HG02973 (cell line): Measurements from ENCODE around the gene UCP3.
"Not testable (repeated sequence)": the region's sequence is repeated elsewhere in the genome, so short reads cannot be mapped to it uniquely, and the experiment has no call there.

Source experiments
- ATAC-seq: cut with Tn5 transposase; IDR thresholded peaks from one replicate; pipeline ENCODE4 v1.9.1; 2021; ENCODE audit warnings: moderate library complexity; ENCODE audit not compliant: unreplicated experiment

Gene UCP3

DNA sequence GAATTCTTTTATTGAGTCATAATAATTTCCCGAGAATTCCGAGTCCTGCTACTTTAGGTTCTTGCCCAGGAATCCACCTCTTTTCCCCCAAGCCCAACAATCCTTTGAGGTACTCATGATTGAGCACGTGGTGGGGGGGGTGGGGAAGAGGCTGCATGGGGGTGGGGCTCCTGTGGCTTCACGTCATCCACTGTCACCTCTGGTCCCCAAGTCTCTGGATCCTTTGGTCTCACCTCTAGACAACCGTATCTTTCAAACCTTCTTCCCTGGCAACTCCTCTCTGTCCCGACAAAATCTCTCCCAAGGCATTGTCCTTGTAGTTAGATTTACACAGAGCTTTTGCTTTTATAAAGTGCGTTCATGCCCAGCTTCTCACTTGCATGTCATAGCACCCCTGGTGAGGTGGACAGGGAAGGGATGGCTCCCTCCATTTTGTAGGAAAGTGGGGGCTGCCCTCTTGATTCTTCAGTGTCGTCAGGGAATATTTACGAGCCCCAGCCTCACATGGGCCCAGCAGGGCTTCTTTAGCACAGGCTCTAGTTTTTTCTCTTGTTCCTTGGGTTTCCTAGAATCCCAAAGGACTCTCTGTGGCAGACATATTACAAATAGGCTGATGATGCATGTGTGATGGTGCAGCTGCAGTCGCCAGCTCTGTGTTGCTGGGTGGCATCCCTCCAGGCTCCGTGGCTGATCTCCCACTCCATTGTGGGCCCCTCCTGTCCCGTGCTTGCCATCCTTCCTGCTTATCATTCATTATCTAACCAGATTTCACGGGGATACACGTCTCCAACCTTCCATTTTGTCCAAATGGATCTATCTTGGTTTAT, 8.4 kb downstream of the UCP3 start:
- ATAC-seq = no peak

DNA sequence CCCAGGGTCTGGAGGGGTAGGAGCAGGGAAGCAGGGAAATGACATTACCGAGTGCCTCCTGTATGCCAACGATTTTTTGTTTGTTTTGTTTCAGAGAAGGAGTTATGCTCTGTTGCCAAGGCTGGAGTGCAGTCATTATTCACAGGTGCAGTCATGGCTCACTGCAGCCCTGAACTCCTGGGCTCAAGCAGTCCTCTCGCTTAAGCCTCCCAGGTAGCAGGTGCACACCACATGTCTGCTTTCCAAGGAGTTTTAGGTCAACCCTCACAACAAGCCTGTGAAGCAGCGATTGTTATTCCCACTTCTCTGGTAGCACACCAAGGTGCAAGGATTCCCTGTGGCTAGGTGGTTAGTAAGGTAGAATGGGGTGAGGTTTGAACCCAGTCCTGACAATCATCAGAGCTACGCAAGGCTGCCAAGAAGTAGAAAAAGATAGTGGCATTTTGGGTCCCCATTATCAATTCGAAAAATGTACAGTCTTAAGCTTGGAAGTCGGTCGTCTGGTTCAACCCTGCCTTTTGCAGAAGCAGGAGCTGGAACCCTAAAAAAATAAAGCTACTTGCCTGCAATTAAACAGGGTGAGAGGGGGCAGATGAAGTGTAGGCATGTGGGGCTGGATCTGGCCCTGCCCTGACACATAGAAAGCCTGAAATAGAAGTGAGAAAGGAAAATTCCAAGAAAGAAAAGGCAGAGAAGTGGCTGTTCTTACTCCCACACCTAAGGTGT, 9.1 kb downstream of the UCP3 start:
- no peak for ATAC-seq

DNA sequence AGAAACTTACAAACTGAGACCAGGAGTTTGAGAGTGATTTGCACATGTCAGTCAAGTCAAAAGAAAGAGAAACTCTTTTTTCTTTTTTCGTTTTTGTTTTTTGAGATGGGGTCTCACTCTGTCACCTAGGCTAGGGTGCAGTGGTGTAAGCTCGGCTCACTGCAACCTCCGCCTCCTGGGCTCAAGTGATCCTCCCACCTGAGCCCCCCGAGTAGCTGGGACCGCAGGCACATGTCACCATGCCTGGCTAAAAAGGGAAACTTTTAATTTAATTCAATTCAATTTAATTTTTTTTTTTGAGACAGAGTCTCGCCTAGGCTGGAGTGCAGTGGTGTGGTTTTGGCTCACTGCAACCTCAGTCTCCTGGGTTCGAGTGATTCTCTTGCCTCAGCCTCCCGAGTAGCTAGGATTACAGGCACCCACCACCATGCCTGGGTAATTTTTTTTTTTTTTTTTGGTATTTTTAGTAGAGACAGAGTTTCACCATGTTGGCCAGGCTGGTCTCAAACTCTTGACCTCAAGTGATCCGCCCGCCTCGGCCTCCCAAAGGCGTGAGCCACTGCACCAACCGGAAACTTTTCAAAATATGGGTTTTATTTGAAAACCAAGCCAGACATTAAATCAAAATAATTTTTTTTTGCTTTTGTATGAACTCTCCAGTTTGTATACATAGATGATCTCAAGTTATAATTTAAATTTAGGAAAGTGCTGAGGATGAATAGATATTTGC, 9.9 kb downstream of the UCP3 start:
- ATAC-seq = no peak

DNA sequence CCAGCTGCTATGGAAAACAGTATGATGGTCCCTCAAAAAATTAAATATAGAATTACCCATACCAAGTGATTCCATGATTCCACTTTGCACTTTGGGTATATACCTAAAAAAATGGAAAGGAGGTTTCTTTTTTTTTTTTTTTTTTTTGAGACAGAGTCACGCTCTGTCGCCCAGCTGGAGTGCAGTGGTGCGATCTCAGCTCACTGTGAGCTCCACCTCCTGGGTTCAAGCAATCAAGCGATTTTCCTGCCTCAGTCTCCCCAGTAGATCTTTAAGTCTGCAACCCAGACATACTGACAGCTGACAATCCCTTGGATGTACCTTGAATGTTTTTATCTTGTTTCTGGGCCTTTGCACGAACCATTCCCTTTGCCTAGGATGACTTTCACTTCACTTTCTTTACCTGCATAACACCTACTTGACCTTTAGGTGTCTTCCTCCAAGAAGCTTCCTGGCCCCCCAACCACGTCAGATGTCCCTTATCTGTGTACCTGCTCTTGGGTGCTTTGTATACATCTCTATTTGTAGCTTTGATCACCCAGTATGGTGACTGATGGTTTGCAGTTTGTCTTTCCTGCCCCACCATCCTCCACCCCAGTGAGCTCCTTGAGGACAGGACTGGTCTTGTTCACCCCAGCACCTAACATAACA, 11.6 kb downstream of the UCP3 start:
- no peak for ATAC-seq

DNA sequence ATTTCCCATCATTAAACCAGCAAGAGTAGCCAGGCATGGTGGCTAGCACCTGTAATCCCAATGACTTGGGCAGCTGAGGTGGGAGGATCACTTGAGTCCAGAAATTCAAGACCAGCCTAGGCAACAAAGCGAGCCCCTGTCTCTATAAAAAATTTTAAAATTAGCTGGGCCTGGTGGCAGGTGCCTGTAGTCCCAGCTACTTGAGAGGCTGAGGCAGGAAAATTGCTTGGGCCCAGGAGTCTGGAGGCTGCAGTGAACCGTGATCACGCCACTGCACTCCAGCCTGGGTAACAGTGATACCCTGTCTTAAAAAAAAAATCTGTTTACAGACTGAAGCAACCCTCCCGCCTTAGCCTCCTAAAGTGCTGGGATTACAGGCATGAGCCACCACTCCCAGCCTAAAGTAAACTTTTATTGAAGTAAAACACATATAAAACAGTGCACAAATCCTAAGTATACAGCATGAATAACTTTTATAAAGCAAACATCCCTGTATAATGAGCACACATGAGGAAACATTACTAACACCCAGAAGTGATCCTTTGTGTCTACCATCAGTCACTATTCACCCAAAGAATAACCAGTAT, 12.6 kb downstream of the UCP3 start:
- no peak for ATAC-seq

DNA sequence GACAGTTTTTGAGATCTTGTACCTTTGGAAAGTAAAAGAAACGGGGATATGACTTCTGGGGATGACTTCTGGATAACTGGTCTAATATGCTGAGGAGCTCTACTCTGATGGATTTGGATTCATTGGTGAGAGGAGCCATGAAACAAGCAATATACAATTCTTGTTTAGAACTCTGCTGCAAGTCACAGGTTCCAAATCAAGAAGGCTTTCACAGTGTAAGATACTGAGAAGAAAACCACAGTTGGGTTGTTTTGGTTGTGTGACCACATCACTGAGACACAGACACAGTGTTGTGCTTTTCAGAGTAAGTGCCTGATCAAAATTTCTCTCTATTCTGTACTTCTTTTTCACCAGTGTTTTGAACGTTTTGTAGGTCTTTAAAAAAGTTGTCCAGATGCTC, 13.2 kb downstream of the UCP3 start:
- peak; percentile 47 for ATAC-seq

DNA sequence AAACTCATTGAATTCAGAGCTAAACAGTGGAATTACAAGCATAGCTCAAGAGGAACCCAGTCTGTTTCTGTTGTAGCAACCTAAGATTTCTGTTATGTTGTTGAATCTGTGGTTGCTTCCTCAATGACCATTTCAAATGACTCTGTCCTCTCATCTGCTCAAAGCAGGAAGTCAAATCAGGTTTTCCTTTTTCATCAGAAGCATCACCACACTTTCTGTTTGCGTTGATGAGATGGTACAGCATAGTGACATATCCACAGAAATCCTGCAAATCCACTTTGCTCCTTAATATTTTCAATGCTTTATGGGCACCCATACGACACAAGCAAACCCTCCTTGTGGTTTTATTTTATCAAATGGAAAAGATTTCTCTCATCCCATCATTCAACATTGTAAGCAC, 13.6 kb downstream of the UCP3 start:
- peak; percentile 45 for ATAC-seq

DNA sequence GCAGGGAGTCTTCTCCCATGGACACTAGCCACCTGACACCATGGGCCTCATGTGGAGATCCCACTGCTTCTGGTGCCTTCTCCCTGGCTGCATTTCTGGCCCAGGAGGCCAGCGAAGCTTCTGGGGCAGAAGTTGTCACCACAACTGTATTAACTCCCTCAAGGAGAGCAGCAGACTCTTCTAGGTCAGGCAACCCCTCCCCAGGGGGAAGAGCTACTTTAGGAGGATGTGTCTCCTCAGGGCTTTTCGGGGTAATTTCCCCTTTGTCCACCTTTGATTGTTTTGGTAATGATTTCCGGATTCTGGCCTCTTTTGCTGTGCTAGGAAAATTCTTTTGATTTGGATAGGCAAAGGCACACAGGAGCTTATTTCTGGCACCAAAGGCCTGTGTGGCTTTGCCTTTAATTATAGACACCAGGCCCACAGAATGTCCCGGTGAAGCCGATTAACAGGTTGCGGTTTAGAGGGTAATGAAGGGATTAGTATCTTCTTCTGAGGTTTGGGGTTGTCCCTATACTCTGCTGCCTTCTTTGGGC, 17.3 kb downstream of the UCP3 start:
- ATAC-seq = no peak

DNA sequence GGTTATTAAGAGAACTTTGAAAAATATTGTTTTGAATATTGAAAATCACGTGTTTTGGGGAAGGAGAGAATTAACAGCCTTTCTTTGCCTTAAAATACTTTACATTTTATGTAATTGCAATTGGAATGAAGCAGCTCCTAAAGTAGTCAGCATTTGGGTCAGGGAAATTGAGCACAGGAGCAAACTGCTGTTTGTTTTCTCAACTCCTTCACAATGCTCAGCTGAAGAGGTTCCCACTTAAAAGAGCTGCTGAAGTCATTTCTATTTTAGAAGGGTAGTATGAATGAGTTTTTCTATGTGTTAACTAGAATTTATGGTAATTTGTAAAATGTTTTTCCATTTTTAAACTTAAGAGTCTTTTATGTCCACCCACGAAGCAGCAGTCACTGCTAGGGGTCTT, 18.2 kb downstream of the UCP3 start:
- no peak for ATAC-seq

DNA sequence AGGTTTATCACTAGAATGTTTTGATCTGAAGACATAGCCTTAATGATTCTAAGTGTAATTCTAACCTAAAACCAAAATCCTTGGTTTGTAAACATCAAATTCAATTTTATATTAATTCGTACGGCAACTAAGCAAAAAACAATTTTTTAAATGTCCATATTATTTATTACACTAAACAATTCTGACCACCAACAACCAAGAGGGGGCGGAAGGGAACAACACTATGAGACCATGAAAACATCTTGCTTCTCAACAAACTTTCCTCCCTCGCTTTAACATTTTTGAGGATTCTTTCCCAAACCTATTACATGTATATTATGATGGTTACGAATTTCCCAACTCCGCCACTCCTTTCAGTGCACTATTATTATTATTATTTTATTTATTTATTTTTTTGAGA, 19.7 kb downstream of the UCP3 start:
- no peak for ATAC-seq

DNA sequence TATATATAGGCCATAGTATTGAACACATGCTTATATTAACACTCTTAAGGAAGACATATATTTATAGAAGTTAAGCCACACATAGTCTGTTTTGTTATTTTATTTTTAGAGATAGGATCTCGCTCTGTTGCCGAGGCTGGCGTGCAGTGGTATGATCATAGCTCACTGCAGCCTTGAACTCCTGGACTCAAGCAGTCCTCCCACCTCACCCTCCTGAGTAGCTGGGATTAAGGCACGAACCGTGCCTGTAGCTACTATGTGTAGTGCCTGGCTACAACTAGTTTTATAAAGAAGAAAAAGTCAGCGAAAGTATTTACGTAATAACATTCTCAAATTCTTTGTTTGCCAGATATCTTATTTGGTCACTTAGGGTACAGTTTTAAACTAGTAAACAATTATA, 20.7 kb downstream of the UCP3 start:
- no peak for ATAC-seq

DNA sequence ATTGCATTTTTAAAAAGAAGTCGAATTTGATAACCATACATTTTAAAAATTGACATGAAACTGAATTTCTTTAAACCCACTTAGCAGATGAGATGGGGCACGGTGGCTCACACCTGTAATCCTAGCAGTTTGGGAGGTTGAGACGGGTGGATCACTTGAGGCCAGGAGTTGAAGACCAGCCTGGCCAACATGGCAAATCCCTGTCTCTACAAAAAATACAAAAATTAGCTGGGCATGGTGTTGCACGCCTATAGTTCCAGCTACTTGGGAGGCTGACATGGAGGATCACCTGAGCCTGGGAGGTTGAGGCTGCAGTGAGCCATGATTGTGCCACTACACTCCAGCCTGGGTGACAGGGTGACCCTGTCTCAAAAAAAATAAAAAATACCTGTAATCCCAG, 23.2 kb downstream of the UCP3 start:
- ATAC-seq = not testable (repeated sequence)

DNA sequence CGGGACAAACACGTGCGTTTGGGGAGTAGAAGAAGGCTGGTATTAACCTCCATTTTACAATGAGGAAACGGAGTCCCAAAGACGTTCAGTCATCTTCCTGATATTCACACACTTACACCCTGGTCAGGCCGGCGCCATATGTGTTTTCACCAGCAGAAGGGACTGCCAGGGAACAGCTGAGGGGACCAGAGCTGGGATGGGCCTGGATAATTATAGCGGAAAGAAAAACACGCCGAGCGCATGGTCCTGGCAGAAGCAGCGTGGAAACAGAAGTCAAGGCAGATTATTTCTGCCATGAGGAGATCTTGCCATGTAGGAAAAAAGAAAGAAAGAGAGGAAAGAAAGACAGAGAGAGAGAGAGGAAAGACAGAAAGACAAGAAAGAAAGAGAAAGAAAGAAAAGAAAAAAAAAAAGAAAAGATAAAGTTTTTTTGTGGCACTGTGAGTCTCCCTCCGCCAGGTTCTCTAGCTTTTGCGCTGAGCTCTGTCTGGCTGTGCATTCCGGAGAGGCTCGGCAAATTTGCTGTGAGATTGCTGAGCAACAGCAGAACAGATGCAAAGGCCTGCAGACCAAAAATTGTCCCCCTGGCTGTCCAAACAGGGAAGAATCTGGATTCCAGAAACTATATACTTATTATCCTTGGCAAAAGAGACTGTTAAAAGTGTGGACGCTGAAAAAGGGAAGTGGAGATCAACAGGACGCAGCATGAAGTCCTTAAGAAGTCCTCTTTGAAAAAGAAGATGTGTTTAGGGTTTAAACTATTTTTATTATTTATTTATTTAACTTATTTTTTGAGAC, 24.9 kb downstream of the UCP3 start:
- ATAC-seq = no peak

DNA sequence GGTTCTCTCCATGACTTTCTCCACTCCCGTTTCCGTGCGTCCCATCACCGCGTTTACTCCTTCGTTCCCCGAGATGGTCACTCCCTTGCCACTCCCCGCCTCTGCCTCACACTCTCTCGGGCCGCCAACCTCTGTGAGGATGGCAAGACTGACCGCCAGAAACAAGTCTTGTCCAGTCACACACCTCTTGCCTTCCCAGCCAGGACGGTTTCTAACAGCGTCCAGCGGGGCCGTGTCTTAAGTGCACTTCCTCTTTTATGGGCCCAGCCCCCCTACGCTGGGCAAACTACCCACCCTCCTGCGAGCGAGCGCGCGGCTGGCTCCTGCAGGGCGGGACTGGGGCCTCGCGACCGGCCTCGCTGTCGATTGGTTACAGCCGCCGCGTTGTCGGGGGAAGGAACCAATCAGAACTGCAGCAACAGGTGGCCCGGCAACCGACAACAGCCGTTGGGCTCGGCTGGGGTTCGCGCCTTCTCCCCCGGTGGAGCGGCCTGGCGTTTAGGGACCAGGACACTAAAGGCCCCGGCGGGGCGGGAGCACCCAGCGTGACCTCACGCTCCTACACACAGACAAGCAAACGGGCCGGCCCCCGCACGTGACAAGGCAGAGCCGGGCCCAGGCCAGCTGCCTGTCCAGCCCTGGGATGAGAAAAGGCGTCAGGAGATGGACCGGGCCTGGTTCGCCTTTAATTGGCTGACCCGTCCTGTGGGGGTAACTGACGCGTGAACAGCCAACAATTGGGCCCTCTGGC, 25.7 kb downstream of the UCP3 start:
- peak; percentile 57 for ATAC-seq

DNA sequence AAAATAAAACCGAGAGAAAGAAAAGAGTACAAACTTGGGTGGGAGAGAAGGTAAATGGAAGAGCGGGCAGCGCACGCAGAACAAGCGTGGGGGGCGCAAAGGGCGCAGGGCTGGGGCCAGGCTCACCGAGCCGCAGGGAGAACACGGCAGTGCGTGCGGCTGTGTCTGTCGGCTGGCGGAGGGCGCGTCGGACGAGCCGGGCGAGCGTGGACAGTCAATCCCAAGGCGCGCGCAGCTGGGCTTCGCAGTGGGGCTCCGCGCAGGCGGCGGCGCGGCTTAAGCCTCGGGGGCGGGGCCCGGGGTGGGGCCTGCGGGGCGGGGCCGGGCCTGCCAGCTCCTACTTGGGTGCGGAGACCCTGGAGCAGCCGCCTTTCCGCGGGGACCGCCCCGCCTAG, 26.3 kb downstream of the UCP3 start, which contains the start of gene UCP2:
Gene UCP2 (minus strand): TSS at position 249 of the 395 bp plus-strand sequence. CDS start 4,465 bp downstream, outside the sequence.
- peak; percentile 36 for ATAC-seq

DNA sequence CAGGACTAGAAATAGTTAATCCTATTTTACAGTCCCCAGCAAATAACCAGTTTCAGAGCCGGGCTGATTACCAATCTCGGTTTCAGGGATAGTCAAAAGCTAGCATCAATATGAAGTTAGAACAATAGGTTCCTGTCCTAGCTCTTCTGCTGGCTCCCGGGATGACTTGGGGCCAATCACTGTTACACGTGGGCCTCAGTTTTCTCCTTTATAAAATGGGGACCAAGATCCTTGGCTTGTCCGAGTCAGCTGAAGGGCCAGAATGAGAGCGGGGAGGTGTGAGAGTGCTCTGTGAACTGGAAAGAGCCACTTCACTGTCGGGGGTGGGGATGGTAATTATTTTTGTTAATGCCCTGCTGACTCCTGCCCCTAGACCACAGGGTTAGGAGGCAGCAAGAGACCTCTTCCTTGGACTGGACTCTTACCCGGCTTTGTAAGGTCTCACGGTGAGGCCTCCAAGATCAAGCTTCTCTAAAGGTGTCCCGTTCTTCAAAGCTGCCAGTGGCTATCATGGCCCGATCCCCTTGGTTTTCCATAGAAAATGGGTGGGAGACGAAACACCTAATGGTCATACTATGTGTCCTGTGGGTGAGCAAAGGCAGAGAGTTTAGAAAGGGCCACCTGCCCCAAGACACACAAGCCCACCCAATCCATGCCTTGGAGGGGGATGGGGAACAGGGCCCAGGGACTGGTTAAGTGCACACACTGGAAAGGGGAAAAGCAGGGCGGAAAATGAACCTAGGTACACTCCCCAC, 27.7 kb downstream of the UCP3 start:
- no peak for ATAC-seq

DNA sequence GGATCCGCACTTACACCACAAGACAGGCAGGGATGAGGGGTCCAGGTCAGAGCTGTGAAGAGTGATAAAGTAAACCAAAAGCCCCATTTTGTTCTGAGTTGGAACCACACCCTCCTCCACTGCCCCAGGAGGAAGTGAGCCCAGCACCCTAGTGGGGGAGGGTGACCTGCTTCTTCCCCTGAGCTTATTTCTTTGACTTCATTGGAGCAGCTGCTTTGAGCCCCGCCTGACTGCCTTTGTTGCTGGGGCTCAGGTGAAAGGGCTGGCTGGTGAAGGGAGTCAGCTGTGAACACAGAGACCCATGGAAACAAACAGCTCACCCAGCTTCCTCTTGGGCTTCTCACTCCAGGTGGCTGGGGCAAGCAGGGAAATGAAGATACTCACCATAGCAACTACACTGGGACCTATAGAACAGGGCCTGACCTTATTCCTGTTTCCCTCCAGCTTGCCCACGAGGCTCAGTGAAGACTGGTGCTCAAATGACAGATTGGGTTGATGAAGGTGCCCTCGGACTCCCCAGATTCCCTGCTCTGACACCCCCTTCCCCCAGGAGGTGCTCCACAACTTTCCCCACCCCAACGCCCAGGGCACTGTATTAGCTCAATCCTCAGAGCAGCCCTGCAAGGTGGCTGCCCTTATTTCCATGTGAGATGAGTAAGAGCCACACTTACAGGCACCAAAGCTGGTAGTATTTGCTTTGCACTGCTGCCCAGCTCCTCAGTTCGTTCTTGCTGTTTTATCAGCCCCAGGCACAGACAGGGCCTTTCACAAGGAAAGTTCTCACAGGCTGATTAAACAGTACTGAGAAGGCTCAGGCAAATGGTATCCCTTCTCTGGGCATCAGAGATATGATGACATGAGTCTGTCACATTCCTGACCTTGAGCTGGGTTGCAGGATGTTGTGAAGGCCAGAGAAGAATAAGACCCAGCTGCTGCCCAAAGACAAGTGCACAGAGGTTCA, 28.6 kb downstream of the UCP3 start:
- peak; percentile 33 for ATAC-seq
